Pancreas (tissue), 10 donors: Measurements from ENCODE around the gene CPHXL. TPM values are rescaled to one million over a fixed set of nuclear protein-coding genes. Genes with fewer than 3 reads are reported as not detected.

ENCODE experiments used
- ATAC-seq, 4 donors: fragments of 200-7000 bp; cut with Tn5 transposase; one replicate each; pipeline versions ENCODE4 v1.8.0 to v1.9.1; 2020; ENCODE audit warnings: mild to moderate bottlenecking in 4 of 4, moderate library complexity in 4 of 4
- DNase-seq, 6 donors: peaks; one replicate each; pipeline ENCODE4 v3.0.0-alpha.2; 2020
- FAIRE-seq: peaks from 2 replicates; lab custom pipeline; 2012; peaks lifted over from hg19 to GRCh38; lab: Jason Lieb, UNC
- H3K27ac ChIP-seq, 4 donors: fragments of 200-600 bp; sonication (generic); 1 replicate in 3 of 4; 2 replicates in 1 of 4; pipeline versions ENCODE4 v1.5.0 to v1.8.0; 2020
- H3K27me3 ChIP-seq, 4 donors: fragments of 200-600 bp; one replicate each; pipeline ENCODE4 v1.8.0; 2021
- H3K36me3 ChIP-seq, 3 donors: fragments of 200-600 bp; sonication (generic) in 1 of 3; one replicate each; pipeline versions ENCODE4 v1.5.0 to v1.8.0; 2020 to 2021
- H3K4me1 ChIP-seq, 3 donors: fragments of 200-600 bp; one replicate each; pipeline ENCODE4 v1.8.0; 2021
- H3K4me3 ChIP-seq, 4 donors: fragments of 200-600 bp; sonication (generic) in 2 of 4; one replicate each; pipeline versions ENCODE4 v1.5.0 to v1.8.0; 2020 to 2021
- H3K9me3 ChIP-seq, 4 donors: fragments of 200-600 bp; one replicate each; pipeline ENCODE4 v1.8.0; 2021
- CTCF ChIP-seq, 4 donors: fragments of 200-600 bp; sonication (generic) in 3 of 4; IDR thresholded peaks; one replicate each; pipeline versions ENCODE4 v1.5.0 to v1.8.0; 2021; ENCODE audit warnings: antibody characterized with exemption in 4 of 4
- WGBS, 2 donors: extraction: QIAGEN DNeasy Blood & Tissue Kit; methylation state at CpG; one replicate each; pipeline ENCODE4 v1.1.7; 2013; 5-methylcytosine and 5-hydroxymethylcytosine counted together
- intact Hi-C, 3 donors: fragments of 100-400 bp; cut with DNase I; formaldehyde crosslinking; loops; one replicate each; pipeline versions ENCODE4 v1.11.1 to v1.14.2; 2022
- polyA plus RNA-seq, 2 donors: library from polyadenylated mRNA; stranded (reverse); fragments of 200-250 nt; gene quantifications; one replicate each; pipeline ENCODE4 v1.2.3, GENCODE V29; 2013
- total RNA-seq, 6 donors: library from RNA; stranded (reverse); fragmentation: NEBNext Ultra II Directional in 4 of 6; extraction: Animal tissue kit (Norgen Biotek cat#: 25700) in 4 of 6; gene quantifications; one replicate each; pipeline versions ENCODE4 v1.2.1 to v1.2.4, GENCODE V29; 2021 to 2023
- donor health status: healthy with polysubstance abuse.
- donor health status: DM: no; HTN: no; CAD: no; lungs with moderate emphysema.
- donor health status: DM: no; HTN: no; CAD: no.
- donor health status: control.
- donor health status: control.
- donor health status: Bipolar disorder and iron deficiency.
- donor health status: DM: yes; HTN: yes; CAD: no.
- donor health status: DM: no; HTN: no; CAD: no.
- donor health status: DM: no; HTN: no; CAD: no.
- donor health status: DM: yes; HTN: yes; CAD: no.

The CPHXL gene
- total and polyA plus RNA-seq, 8 donors = not detected

DNA sequence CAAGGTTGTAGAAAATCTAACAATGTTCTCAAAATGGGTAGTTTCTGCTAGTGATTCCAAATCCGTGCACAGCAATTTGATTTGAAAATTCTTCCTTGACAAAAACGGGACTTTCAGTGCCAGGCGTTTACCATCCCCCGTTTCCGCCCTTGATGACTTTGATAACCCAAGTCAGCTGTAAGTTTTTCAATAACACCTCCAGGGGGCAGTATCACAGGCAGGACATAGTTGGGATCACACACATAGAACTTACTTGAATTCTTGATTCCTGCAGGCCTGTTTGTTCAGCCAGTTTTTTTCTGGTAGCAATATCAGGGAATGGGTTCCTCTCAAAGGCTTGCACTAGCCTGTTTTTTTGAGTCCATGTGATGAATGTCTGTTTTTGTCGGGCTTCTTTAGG lies 30.6 kb downstream of the CPHXL start:
- no peak for ATAC-seq
- no peak for DNase-seq
- no peak overlapping the region for H3K27ac ChIP-seq
- no peaks in the 10 kb centered on the region for H3K9me3 ChIP-seq
- 78 to 84% methylated on average over 6 of the region's 6 CpGs for WGBS, 2 donors
- no peaks in the 10 kb centered on the region for H3K27me3 ChIP-seq
- FAIRE-seq = no peak
- H3K4me1 ChIP-seq = no peaks in the 10 kb centered on the region
- intact Hi-C loops = no loop called here
- no peak for TF ChIP-seq CTCF (IDR thresholded peaks at IDR 0.05)
- H3K36me3 ChIP-seq = no peaks in the 10 kb centered on the region
- H3K4me3 ChIP-seq = no peak overlapping the region

- Histone ChIP-seq H3K9me3 (no peaks in the 10 kb centered on the region), H3K4me3 (no peak overlapping the region), H3K27ac (no peak overlapping the region), H3K27me3 (no peaks in the 10 kb centered on the region), H3K4me1 (no peaks in the 10 kb centered on the region), H3K36me3 (no peaks in the 10 kb centered on the region)
- DNase-seq (no peak), FAIRE-seq (no peak), ATAC-seq (no peak)
- no peak for TF ChIP-seq CTCF (IDR thresholded peaks at IDR 0.05)
- intact Hi-C loops = no loop called here
Measured at GRCh38 chr16:75687361-75687760, 38.9 kb downstream of the CPHXL start.

DNA sequence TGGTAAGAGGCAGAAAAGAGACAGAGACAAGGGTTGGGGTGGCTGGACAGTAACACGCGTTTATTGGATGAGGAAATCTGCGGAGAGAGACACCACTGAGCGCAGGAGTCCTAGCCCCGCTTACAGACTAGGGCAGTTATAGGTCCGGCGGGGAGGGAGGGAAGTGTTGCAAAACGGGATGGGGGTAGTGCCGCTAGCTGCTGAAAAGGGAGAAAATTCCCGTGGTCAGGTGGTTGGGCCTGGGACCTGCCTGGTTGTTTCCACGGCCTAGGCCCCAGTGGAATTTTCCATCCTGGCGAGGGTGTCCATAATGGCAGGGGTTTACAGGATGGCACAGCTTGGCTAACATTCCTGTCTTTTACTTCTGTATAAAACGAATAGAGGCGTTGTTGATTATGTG lies 44.0 kb downstream of the CPHXL start:
- no peak overlapping the region for H3K27ac ChIP-seq
- WGBS, 2 donors = 88% methylated on average over 14 of the region's 14 CpGs
- H3K4me3 ChIP-seq = no peak overlapping the region
- DNase-seq (no peak), FAIRE-seq (no peak), ATAC-seq (no peak)
- no peaks in the 10 kb centered on the region for H3K4me1 ChIP-seq
- no peaks in the 10 kb centered on the region for H3K9me3 ChIP-seq
- TF ChIP-seq CTCF (IDR thresholded peaks at IDR 0.05) = no peak
- intact Hi-C loops = no loop called here
- no peaks in the 10 kb centered on the region for H3K36me3 ChIP-seq
- H3K27me3 ChIP-seq = no peaks in the 10 kb centered on the region

DNA sequence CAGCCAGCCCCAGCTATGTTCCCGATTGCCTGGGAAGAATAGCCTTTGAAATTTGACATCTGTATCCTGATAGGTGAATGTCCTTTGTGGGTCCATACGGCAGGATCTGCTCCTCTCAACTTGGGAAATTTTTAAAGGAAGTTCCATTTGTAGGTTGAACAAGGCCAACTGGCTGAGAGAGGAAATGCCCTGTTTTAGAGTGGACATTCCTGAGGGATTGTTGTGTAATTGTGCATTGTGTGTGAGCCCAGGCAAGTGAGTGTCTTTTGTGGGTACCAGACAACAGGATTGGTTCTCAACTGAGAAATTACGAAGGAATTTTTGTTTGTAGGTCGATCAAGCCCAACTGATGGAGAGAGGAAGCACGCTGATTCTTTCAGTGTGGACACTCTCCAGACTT lies 46.9 kb downstream of the CPHXL start:
- no peak for TF ChIP-seq CTCF (IDR thresholded peaks at IDR 0.05)
- intact Hi-C loops = no loop called here
- FAIRE-seq (no peak), ATAC-seq (no peak), DNase-seq (no peak)
- no peaks in the 10 kb centered on the region for H3K27me3 ChIP-seq
- H3K27ac ChIP-seq = no peak overlapping the region
- H3K4me3 ChIP-seq = no peak overlapping the region
- H3K36me3 ChIP-seq = no peaks in the 10 kb centered on the region
- H3K9me3 ChIP-seq = no peaks in the 10 kb centered on the region
- 89 to 92% methylated on average over 5 of the region's 5 CpGs for WGBS, 2 donors
- no peaks in the 10 kb centered on the region for H3K4me1 ChIP-seq

GRCh38 chr16:75676909-75677308 lies 49.4 kb downstream of the CPHXL start, which contains the start of gene CPHXL2:
Gene CPHXL2 (minus strand): TSS chr16:75677009. CDS start chr16:75676999, 10 bp downstream.
- no peak for DNase-seq
- WGBS, 2 donors = 97% methylated on average over 4 of the region's 4 CpGs
- FAIRE-seq = no peak
- no peak for TF ChIP-seq CTCF (IDR thresholded peaks at IDR 0.05)
- Histone ChIP-seq H3K27me3 (no peaks in the 10 kb centered on the region), H3K4me3 (no peak within 1 kb of the TSS), H3K27ac (no peak within 1 kb of the TSS), H3K4me1 (no peaks in the 10 kb centered on the region), H3K9me3 (no peaks in the 10 kb centered on the region), H3K36me3 (no peaks in the 10 kb centered on the region)
- intact Hi-C loops = no loop called here
- ATAC-seq = no peak
